ENCODE measurements around the gene MTRFR.

DNA sequence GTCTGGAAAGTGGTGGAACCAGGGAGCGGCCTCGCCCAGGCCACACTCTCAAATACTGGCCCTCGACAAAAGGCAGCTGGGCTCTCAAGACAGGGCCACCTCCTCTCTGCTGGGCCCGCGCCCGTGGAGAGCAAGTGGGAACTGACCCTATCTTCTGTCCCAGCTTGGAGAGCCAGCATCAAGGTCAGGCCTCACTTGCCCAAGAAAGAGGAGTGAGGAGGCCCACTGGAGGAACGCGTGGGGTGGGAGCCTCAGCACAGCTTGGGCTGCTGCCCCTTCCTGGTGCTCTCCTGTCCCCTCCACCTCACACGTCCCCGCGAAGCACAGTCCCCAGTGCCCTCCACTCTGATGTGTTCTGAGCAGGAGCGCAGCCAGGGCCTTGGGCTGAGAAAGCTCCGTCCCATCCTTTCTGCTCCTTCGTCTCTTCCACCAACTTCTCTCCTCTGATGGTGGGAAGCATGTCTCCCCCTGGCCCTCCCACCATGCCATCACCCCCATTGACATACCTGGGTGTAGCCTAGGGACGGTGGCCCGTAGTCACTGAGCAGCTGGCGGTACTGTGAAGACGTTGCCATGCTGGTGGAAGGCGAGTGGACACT, 33.5 kb downstream of the MTRFR start:
- TF ChIP-seq, protein P1, sequence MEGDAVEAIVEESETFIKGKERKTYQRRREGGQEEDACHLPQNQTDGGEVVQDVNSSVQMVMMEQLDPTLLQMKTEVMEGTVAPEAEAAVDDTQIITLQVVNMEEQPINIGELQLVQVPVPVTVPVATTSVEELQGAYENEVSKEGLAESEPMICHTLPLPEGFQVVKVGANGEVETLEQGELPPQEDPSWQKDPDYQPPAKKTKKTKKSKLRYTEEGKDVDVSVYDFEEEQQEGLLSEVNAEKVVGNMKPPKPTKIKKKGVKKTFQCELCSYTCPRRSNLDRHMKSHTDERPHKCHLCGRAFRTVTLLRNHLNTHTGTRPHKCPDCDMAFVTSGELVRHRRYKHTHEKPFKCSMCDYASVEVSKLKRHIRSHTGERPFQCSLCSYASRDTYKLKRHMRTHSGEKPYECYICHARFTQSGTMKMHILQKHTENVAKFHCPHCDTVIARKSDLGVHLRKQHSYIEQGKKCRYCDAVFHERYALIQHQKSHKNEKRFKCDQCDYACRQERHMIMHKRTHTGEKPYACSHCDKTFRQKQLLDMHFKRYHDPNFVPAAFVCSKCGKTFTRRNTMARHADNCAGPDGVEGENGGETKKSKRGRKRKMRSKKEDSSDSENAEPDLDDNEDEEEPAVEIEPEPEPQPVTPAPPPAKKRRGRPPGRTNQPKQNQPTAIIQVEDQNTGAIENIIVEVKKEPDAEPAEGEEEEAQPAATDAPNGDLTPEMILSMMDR (IDR thresholded peaks at IDR 0.05; ENCODE audit: low read length), result no peak
- no peak for TF ChIP-seq EZH2 (optimal IDR thresholded peaks at IDR 0.05; ENCODE audit: low read depth, low read length)
